ENCODE data around the gene WIPF2. TPM values are rescaled to one million over a fixed set of nuclear protein-coding genes. Genes with fewer than 3 reads are reported as not detected.

WIPF2 gene
- total and polyA plus RNA-seq, 9 donors = 6.1 to 27.8 (median 18.4) TPM

GRCh38 chr17:40320756-40321523 is 101.8 kb downstream of the WIPF2 start:
- DNase-seq = peak; percentile 81 to 88 (median 83)
- H3K27ac ChIP-seq = peak overlapping the region in 1 of 2 donors; percentile 77
- intact Hi-C loops (cut with DNase I) = no loop called here
- H3K4me1 ChIP-seq (ENCODE audit: insufficient read depth) = peaks cover 54% of the 10 kb centered on the region
- peak; percentile 45 for TF ChIP-seq POLR2A (IDR thresholded peaks at IDR 0.05)
- no peak for TF ChIP-seq CTCF (IDR thresholded peaks at IDR 0.05)
- TF ChIP-seq EP300 (IDR thresholded peaks at IDR 0.05) = no peak
- no peaks in the 10 kb centered on the region for H3K36me3 ChIP-seq
- H3K27me3 ChIP-seq = no peaks in the 10 kb centered on the region
- H3K4me3 ChIP-seq = peak overlapping the region; percentile 15
- 4 to 5% (median 4%) methylated on average over 16 to 19 of the region's 19 CpGs for WGBS, 3 donors
- H3K9me3 ChIP-seq = no peaks in the 10 kb centered on the region

DNA sequence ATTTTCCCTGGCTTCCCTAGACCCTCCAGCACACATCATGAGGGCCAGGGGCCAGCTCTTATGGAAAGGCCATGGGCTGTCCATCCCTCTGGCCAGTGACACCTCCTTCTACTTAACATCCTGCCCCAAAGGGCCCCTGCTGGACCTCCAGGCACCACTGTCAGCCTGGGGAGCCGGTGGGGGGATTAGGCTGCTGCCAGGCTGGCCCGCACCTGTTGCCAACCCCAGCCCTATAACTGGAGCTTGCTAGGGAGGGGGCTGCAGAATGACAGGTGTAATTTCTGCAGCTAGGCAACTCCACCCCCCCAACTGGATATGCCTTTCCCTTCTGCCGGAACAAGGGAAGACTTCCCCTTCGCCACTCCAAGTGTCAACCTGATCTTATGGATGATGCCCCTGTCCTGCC is 102.4 kb downstream of the WIPF2 start:
- peak overlapping the region in 1 of 2 donors; percentile 77 for H3K27ac ChIP-seq
- no peaks in the 10 kb centered on the region for H3K36me3 ChIP-seq
- H3K27me3 ChIP-seq = no peaks in the 10 kb centered on the region
- TF ChIP-seq CTCF (IDR thresholded peaks at IDR 0.05) (no peak), POLR2A (IDR thresholded peaks at IDR 0.05) (no peak), EP300 (IDR thresholded peaks at IDR 0.05) (no peak)
- intact Hi-C loops (cut with DNase I) = no loop called here
- 8 to 17% (median 13%) methylated on average over 4 of the region's 4 CpGs for WGBS, 3 donors
- DNase-seq = no peak
- no peaks in the 10 kb centered on the region for H3K9me3 ChIP-seq
- H3K4me3 ChIP-seq = peak overlapping the region; percentile 1
- peaks cover 56% of the 10 kb centered on the region for H3K4me1 ChIP-seq (ENCODE audit: insufficient read depth)

DNA sequence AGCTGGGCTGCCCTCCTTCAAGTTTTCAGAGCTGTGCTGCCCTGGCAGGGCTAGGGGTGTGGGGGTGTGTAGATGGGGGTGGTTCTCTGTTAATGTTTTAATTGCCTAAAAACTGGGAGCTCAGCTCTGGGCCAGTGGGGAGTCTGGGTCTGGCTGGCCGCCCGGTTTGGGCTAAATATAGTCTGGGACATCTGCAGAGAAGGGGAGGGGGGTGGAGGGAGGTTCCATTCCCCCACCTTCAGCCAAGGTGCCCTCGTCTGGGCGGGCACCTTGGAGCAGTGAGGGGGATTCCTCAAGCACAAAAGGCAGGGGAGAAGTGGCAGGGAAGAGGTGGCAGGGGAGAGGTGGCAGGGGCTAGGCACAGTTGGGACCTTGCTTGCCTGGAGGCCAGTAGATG is 102.9 kb downstream of the WIPF2 start:
- Histone ChIP-seq H3K4me3 (peak overlapping the region; percentile 24), H3K27me3 (no peaks in the 10 kb centered on the region), H3K36me3 (no peaks in the 10 kb centered on the region), H3K9me3 (no peaks in the 10 kb centered on the region), H3K27ac (peak overlapping the region; percentile 56 to 77), H3K4me1 (ENCODE audit: insufficient read depth) (peaks cover 56% of the 10 kb centered on the region)
- intact Hi-C loops (cut with DNase I) = no loop called here
- no peak for TF ChIP-seq CTCF (IDR thresholded peaks at IDR 0.05)
- no peak for TF ChIP-seq EP300 (IDR thresholded peaks at IDR 0.05)
- no peak for TF ChIP-seq POLR2A (IDR thresholded peaks at IDR 0.05)
- WGBS, 3 donors = 0 to 3% (median 2%) methylated on average over 4 of the region's 4 CpGs
- peak; percentile 70 to 81 (median 74) for DNase-seq

DNA sequence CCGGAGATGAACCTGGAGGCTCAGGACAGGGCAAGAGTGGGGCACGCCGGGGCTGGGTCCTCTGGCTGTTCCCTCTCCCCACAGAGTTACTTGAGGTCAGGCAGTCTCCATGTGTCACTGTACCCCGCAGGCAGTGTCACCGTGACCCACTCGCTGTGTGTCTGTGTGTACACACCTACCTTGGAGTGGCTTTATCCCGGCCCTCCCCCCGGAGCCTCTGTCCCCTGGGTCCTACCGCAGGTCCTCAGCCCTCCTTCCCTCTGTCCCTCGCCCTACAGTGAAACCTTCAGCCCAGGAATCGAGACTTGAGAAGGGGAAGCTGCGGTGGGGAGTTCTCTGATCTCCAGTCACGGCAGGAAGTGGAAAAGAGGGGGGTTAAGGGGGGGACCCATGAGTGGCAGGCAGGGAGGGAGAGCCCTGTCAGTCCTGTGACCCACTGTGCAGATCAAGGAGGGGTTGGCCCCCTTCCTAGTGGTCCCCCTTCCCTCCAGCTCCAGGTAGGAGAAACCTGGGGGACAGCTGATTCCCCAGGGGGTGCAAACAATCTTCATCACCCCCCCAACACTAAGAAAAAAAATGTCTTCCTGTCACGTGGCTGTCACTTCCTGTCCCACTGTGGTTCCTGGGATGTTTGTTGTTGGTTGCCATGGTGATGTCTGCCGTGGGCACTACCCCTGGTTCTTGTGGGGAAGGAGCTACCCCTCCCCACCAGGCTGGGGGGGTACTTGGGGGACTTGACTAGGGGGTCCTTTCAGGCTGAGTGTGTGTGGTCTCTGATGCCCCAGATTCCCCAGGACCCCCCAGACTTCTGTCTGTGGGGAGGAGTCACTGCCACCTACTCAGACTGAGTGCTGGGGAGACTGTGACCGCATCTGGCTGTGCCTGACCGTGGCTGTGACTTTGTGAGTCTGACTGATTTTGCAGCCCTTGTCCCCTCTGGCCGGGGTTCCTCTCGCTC is 103.5 kb downstream of the WIPF2 start:
- peak overlapping the region; percentile 56 to 77 for H3K27ac ChIP-seq
- DNase-seq = peak in 4 of 5 donors; percentile 66 to 82 (median 67)
- H3K9me3 ChIP-seq = no peaks in the 10 kb centered on the region
- TF ChIP-seq CTCF (IDR thresholded peaks at IDR 0.05) = no peak
- TF ChIP-seq EP300 (IDR thresholded peaks at IDR 0.05) = no peak
- no peak for TF ChIP-seq POLR2A (IDR thresholded peaks at IDR 0.05)
- H3K4me3 ChIP-seq = peak overlapping the region; percentile 24
- H3K4me1 ChIP-seq (ENCODE audit: insufficient read depth) = peaks cover 57% of the 10 kb centered on the region
- WGBS, 3 donors = 20 to 28% (median 25%) methylated on average over 19 of the region's 19 CpGs
- intact Hi-C loops (cut with DNase I) = no loop called here
- no peaks in the 10 kb centered on the region for H3K27me3 ChIP-seq
- H3K36me3 ChIP-seq = no peaks in the 10 kb centered on the region

Data from ovary (tissue), 9 donors.